NCI-H2227 (cell line): ENCODE results near the gene CDC37L1.
"Not testable (repeated sequence)": the region's sequence is repeated elsewhere in the genome, so short reads cannot be mapped to it uniquely, and the experiment has no call there.

ENCODE experiments used
- DNase-seq: peaks from one replicate; lab custom pipeline; 2025; ENCODE audit not compliant: unreplicated experiment; lab: John Stamatoyannopoulos, UW

CDC37L1 gene

GRCh38 chr9:4679268-4680172 lies at the start of gene CDC37L1:
CDC37L1 (plus strand) TSS chr9:4679569; CDS start chr9:4679768, 199 bp downstream.
- peak; percentile 97 for DNase-seq

- no peak for DNase-seq
Observed at GRCh38 chr9:4630836-4631235, 48.5 kb upstream of the CDC37L1 start.

GRCh38 chr9:4638968-4639367 lies 40.4 kb upstream of the CDC37L1 start:
- DNase-seq: peak; percentile 10

GRCh38 chr9:4639420-4639819 lies 39.9 kb upstream of the CDC37L1 start:
- no peak for DNase-seq

- peak; percentile 55 for DNase-seq
Observed at GRCh38 chr9:4640027-4640426, 39.3 kb upstream of the CDC37L1 start.

- DNase-seq: no peak
Observed at GRCh38 chr9:4642351-4642750, 37.0 kb upstream of the CDC37L1 start.

GRCh38 chr9:4654084-4654483 lies 25.3 kb upstream of the CDC37L1 start:
- DNase-seq: no peak

- no peak for DNase-seq
Observed at GRCh38 chr9:4654538-4654937, 24.8 kb upstream of the CDC37L1 start.

GRCh38 chr9:4656196-4656595 lies 23.2 kb upstream of the CDC37L1 start:
- DNase-seq: not testable (repeated sequence)

GRCh38 chr9:4656621-4657020 lies 22.7 kb upstream of the CDC37L1 start:
- DNase-seq: no peak

- no peak for DNase-seq
Observed at GRCh38 chr9:4657426-4658159, 21.8 kb upstream of the CDC37L1 start.

GRCh38 chr9:4660665-4661064 lies 18.7 kb upstream of the CDC37L1 start:
- DNase-seq: not testable (repeated sequence)

- DNase-seq: no peak
Observed at GRCh38 chr9:4661165-4661564, 18.2 kb upstream of the CDC37L1 start.

- DNase-seq: no peak
Observed at GRCh38 chr9:4661611-4662010, 17.8 kb upstream of the CDC37L1 start.

- peak; percentile 91 for DNase-seq
Observed at GRCh38 chr9:4662108-4662988, 17.0 kb upstream of the CDC37L1 start, which contains the start of gene PLPP6. PLPP6 (plus strand) TSS chr9:4662294; CDS start chr9:4662376, 82 bp downstream.

GRCh38 chr9:4662989-4663792 lies 16.2 kb upstream of the CDC37L1 start:
- peak; percentile 13 for DNase-seq

- no peak for DNase-seq
Observed at GRCh38 chr9:4663956-4664355, 15.4 kb upstream of the CDC37L1 start.

- peak; percentile 14 for DNase-seq
Observed at GRCh38 chr9:4665357-4665756, 14.0 kb upstream of the CDC37L1 start.

GRCh38 chr9:4666042-4666699 lies 13.2 kb upstream of the CDC37L1 start, which contains the start of gene SPATA6L:
SPATA6L (minus strand) TSS chr9:4666480; CDS start chr9:4666250, 230 bp downstream.
- DNase-seq: peak; percentile 81
